ENCODE data around the gene SRGAP2B.
"Not testable (repeated sequence)": the region's sequence is repeated elsewhere in the genome, so short reads cannot be mapped to it uniquely, and the experiment has no call there.

SRGAP2B gene

DNA sequence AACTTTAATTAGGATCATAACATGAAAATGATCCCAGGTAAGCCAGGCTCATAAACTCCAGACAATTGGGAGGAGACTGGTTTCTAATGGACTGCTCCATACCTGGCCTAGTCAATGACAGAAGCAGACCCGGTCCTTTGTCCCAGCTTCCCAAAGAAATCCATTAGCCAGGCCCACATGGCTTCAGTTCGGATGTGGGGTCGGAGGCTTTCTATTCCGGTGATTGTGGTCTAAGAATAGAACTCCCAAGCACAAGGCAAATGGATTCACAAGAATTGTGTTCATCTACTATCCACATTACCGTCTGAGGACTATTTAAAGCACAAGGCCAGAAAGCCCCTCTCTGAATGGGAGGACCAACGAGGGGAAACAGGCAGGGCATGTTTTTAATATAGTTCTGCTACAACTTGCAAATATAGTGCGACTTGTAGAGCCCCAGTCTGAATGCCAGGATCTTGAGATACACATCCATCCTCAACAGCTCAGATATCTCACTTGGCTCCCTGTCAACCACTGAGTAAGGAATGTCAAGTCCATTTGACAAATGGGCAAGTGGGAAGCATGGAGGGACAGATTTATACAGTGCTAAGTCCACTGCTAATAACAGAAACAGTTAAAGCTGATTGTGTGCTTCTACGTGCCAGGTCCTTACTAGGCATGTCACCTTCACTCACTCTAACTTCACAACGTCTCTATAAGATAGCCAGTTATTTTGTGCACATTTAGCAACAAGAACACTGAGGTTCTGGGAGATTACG, 42.9 kb downstream of the SRGAP2B start:
- POLR2A ChIA-PET; DNase-seq (ENCODE audit: extremely low spot score); CTCF ChIA-PET: not testable (repeated sequence)

DNA sequence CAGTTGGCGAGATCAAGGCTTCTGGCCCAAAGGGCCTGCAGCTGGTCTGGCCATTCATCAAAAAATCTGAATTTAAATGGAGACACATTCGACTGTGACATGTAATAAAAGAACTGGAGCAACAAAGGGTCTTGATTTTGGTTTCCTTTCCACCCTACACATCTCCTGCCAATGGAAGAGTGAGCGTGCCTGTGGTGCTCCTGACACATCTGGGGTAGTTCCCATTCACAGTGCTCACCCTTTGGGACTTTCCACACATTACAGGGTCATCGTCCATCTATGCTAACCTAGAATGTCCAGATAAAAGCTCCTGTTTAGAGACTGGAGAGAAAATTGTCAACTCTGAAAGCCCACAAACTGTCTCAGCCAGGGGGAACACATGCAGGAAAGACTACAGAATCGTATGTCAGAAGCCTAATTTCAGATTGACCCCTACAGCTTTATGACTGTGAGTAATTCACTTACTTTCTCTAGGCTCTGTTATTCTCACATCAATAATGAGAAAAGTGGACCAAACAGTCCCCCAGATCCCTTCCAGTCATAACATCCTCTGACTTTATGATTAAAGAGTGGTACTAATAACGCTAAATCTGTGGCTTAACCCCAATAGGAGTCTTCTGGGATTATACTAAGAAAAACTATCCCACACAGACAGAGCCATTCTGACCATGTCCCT, 46.8 kb downstream of the SRGAP2B start:
- CTCF ChIA-PET; POLR2A ChIA-PET; DNase-seq (ENCODE audit: extremely low spot score): not testable (repeated sequence)

DNA sequence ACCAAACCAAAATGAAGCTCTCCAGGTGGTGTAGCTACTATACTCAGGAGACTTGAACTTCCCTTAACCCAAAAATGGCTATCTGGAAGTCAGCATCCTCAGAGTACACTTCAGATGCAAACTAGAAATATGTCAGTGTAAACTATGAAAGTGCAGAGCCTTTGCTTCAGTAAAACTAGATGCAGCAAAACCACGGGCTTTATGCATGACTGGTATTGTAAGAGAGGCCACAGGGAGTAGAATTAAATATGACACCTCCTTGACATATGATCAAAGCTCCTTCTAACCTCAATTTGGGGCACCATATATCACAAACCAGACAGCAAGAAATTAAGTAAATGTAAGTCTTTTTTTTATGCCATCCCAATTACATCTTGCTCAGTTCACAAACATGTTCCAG, 47.6 kb downstream of the SRGAP2B start:
- DNase-seq (ENCODE audit: extremely low spot score); CTCF ChIA-PET; POLR2A ChIA-PET: not testable (repeated sequence)

DNA sequence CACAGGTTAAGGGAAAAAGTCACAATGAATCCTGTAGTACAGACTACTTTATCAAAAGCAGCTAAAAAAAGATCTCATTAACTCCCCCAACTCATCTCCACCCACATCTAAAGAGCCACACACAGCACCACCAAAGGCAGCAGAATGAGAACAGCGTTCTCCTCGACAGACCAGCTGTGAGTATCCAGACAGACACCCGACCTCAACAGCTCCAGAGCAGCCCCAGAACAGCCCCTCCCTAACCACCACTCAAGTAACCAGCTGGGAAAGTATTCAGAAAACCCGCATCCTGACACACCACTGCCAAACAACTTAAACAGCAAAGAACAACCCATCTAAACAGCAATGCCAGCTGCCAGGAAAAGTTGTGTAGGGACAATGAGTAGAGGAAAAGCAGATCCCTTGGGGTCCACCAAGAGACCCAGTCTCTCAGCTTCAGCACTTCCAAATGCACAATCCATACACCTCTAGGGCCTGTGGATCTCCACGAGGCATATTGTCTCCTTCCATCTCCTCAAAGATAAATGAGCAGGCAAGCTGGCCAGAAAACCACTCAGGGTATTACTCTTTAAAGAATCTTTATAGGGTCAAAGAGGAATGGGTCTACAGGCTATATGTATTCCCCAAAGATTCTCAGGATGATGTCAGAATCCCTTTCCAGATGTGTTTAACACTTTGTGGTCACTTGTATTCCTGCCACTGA, 49.4 kb downstream of the SRGAP2B start:
- DNase-seq (ENCODE audit: extremely low spot score); CTCF ChIA-PET; POLR2A ChIA-PET: not testable (repeated sequence)

DNA sequence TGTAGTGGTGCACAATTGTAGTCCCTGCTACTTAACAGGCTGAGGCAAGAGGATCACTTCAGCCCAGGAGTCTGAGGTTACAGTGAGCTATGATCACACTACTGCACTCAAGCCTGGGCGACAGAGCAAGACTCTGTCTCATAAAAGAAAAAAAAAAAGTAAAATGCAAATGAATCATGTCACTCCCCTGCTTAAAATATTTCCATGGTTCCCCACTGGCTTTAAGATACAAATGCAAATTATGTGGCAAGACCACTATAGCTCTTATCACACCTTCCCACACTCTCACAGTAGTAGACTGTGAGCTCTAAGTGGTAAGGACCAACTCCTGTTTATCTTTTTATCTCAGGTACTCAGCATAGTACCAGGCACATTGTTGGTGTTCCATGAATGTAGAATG, 53.6 kb downstream of the SRGAP2B start:
- CTCF ChIA-PET; DNase-seq (ENCODE audit: extremely low spot score); POLR2A ChIA-PET: not testable (repeated sequence)

DNA sequence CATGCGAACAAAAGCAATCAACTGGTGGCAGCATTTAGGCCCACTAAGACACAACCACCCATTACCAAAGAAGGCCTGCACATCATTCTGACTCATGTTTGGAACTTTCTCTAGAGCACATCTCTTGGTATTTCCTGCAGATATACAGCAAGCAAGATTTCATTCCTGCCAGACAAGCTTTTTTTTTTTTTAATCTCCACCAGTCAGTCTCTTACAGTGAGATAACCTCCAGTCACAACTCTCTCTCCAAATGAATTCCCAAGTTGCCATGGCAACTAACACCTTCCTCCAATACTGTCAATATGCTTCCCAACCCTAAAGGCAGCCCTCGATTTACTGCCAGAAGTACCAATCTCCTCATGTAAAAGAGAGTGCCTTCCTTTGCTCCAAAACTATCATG, 59.1 kb downstream of the SRGAP2B start:
- DNase-seq (ENCODE audit: extremely low spot score); POLR2A ChIA-PET; CTCF ChIA-PET: not testable (repeated sequence)

DNA sequence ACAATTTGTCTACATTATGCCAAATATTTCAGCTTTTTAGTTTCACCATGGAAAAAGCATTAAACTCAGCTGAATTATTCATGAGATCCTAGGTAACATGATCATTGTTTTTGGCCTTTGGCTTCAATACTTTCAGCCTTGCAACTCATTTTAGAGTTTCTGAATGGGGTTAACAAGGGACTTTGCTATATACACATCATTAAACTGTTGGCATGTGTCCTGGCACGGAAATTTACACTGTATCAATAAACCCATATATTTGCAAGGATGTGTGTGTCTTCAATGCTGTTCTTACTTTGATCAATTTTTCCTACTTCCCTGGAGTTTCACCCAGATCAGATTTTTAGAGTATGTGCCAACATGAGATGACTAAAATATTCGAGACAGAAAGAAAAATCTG, 61.6 kb downstream of the SRGAP2B start:
- POLR2A ChIA-PET; DNase-seq (ENCODE audit: extremely low spot score): not testable (repeated sequence)

DNA sequence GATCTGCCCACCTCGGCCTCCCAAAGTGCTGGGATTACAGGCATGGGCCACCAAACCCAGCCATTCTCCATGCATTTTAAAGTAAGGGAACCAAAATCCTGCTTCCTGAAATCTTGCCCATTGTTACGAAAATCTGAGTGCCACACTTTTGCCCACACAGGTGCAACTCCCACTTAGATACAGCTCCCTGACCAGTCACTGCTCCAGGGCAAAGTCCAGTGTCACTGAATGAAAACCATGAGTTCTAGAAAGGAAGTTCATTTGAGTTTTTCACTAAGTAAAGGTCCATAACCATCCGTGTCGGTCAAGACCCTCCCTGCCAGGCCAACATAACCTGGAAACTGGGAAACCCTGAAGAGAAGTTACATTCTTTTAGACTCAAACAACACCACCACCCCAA, 67.9 kb downstream of the SRGAP2B start:
- DNase-seq (ENCODE audit: extremely low spot score); CTCF ChIA-PET; POLR2A ChIA-PET: not testable (repeated sequence)

More for the DNA sequence above, 61.6 kb downstream of the SRGAP2B start:
- CTCF ChIA-PET = not testable (repeated sequence)

DNA sequence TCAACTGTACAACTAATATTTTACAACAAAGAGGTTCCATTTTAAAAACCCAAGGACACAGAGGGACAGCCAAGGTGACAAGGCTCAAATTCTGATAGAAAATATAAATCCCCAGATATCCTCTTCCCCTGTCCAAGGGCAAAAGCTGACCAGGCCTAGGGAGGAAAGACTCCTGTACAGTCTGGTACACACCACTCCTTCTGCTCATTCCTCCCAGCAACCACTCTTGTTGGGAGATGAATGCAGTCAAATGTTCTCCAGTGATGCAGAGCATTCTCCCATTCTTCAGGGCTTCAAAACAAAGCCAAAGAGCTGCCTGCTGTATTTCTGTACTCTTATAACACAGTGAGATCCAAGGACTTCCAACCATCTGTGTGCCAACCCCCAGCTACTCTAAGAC, 69.8 kb downstream of the SRGAP2B start:
- CTCF ChIA-PET; POLR2A ChIA-PET; DNase-seq (ENCODE audit: extremely low spot score): not testable (repeated sequence)

DNA sequence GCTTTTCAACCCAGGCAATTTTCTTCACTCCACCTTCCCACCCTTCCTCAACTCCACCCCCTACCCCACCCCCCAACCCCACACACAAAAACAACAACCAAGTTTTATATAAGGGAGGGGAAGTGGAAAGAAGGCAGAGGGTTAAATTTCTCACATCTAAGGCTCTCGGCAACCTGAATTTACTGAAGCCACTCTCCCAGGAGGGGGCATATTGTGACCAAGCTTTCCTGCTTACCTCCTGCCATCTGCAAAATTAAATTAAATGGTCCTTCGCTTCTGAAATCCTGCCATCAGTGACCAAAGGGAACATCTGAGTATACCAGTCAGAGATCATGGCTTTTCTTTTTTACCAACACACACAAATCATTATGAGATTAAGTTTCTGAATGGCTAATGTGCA, 72.9 kb downstream of the SRGAP2B start:
- POLR2A ChIA-PET, CTCF ChIA-PET: not testable (repeated sequence)

DNA sequence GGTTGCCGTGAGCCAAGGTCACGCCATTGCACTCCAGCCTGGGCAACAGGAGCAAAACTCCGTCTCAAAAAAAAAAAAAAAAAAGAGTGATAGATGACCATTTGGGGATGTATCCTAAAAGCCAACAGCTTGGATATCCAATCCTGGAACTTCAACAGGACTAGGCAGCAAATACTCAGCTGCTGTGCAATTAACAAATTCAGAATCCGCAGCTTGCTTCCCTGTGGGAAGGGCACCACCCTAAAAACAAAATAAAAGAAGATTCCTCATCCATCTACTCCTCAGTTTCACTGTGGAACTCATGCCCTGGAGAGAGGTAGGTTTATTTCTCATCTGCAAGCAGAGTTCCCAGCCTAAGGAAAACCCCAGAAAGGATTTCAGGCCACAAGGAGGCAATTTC, 73.4 kb downstream of the SRGAP2B start:
- DNase-seq (ENCODE audit: extremely low spot score); CTCF ChIA-PET; POLR2A ChIA-PET: not testable (repeated sequence)

More for the DNA sequence above, 72.9 kb downstream of the SRGAP2B start:
- not testable (repeated sequence) for DNase-seq (ENCODE audit: extremely low spot score)

DNA sequence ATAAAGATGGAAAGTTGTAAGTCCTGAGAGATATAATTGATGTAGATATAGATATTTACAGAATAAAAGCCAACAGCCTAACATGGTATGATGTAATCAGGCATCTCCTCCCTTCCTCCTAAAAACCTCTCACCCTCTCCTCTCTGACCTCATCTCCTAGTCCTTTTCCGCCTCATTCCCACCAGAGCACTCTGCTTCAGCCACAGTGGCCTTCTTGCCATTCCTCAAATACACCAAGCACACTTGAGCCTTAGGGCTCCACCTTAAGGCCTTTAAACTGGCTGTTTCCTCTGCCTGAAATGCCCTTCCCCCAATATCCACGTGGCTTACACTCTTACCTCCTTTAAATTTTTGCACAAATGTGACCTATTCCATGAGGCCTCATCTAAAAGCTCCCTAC, 75.4 kb downstream of the SRGAP2B start:
- CTCF ChIA-PET, POLR2A ChIA-PET: not testable (repeated sequence)

DNA sequence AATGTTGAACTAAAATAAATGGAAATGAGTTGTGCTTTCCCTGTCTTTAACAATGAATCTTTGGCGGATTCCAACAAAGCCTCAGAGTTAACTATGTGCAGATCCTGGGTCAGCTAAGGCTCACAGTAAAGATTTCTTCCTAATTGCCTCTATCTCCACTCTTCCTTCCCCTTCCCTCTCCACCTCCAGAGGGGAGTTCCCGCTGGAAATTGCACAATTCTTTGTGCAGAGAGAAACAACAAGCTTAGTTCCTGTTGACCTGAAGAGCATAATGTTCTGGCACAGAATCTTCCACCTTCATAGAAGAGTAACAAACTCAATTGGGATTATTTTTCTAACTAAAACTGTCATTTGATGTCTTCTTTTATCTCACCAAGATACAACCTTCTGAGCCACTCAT, 77.4 kb downstream of the SRGAP2B start:
- POLR2A ChIA-PET; CTCF ChIA-PET; DNase-seq (ENCODE audit: extremely low spot score): not testable (repeated sequence)

More for the DNA sequence above, 75.4 kb downstream of the SRGAP2B start:
- DNase-seq (ENCODE audit: extremely low spot score) = not testable (repeated sequence)

DNA sequence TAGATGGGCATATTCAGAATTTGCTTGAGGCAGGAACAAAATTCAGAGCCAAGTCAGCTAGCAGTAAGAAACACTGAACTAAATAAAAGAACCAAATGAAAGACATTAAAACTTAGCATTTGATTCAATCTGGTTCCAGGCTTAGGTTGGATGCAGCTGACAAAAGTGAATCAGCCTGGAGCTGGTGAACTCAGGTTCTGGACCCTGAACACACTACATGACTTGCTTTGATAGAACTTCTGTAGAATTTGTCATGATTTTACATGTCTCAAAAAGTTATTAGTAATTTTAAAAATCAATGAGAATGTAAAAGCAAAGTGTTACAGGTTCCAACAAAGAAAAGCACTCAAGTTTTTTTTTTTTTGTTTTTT, 78.7 kb downstream of the SRGAP2B start:
- POLR2A ChIA-PET; CTCF ChIA-PET; DNase-seq (ENCODE audit: extremely low spot score): not testable (repeated sequence)

DNA sequence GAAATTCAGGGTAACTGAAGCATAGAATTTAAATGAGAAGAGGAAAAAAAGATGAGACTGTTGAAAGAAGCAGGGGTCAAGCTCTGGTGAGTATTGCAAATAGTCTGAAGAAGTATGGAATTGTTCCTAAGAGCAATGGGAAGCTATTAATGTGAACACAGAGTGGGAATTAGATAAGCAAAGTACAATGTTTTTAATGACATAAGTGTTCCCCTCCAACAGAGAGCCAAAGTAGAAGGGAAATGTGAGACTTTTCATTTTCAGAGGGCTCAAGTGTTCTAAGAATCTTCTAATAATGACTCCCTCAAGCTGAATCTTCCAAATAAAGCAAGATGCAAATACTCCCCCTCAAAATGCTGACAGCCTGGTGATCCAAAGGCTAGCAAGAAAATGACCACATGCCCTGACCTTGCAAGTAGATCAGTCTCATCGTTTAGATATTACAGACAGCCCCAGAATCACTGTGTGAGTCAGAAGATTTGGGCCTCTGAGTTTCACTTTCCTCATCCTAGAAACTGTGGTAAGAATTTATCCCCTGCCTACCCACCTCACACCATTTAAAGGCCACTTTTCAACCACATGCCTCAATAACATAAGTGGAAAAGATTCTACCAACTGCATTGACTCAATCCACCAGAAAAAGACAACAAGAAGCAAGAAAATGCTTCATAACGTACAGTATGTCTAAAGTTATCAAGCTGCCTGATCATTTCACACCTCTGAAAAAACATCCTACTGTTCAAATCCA, 79.2 kb downstream of the SRGAP2B start:
- CTCF ChIA-PET; DNase-seq (ENCODE audit: extremely low spot score); POLR2A ChIA-PET: not testable (repeated sequence)

DNA sequence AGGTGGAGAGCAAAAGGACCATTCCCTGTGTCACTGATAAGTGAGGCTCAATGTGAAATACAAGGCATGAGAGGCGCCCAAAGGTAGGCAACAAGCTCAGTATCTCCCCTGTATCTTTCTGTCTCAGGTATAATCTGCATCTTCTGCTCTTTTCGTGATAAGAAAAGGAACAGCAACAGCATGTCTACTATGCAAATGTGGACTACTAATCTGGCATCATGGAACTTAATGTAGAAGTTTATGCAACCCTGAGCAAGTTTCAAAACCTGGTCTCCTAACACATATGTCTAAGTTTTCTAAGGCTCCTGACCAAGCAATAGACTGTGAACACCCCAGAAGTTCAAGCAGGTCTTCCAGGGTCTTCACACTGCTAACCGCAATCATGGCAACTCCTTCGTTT, 81.8 kb downstream of the SRGAP2B start:
- CTCF ChIA-PET; DNase-seq (ENCODE audit: extremely low spot score); POLR2A ChIA-PET: not testable (repeated sequence)

DNA sequence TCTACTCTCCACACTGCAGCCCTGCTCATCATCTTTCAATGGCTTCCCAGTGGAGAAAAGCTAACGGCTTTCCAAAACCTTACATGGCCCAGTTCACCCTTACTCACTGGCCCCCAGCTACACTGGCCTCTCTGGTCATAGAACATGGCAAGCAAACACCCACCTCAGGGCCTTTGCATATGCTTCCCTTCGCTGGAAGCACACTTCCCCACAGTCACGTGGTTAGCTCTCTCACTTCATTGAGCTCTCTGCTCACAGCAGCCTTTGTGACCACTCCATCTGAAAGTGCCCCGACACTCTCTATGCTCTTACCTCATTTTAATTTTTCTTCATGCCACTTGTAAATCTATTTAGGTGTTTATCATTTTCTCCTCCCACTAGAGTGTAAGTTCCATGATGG, 83.3 kb downstream of the SRGAP2B start:
- POLR2A ChIA-PET; DNase-seq (ENCODE audit: extremely low spot score); CTCF ChIA-PET: not testable (repeated sequence)

DNA sequence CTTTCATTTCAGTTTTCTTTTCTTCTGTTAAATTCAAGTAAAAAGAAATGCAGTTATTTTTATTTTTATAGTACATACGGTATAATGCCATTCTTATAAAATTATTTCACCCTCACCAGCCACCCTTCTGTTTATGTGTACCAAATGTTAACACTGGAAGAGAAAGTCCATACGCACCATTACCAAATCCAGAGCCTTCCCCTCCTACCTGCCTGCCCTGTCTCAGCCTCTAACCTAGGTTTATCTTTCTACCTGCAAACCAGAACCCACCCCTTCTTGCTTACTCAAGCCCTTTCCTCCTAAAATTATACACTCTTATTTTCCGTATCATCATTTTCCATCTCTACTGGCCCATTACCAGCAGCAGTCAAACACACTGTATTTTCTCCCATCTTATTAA, 84.5 kb downstream of the SRGAP2B start:
- CTCF ChIA-PET = not testable (repeated sequence)

DNA sequence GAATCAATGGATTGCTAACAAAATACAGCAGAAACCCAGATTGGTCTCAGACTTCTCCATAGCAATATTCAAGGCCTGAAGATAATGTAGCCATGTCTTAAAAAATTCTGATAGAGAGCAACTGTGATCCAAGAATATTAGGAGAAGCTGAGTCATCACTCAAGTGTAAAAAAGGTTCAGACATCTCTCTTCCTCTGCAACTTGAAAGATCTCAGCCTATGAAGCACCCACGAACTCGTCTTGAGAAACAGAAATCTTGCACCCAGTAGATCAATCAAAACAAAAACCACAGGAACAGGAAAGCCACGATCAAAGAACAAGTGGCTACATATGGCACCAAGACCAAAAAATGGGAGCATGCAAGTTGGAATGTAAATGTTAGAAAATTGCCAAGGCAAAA, 85.2 kb downstream of the SRGAP2B start:
- POLR2A ChIA-PET; DNase-seq (ENCODE audit: extremely low spot score); CTCF ChIA-PET: not testable (repeated sequence)

More for the DNA sequence above, 84.5 kb downstream of the SRGAP2B start:
- POLR2A ChIA-PET; DNase-seq (ENCODE audit: extremely low spot score): not testable (repeated sequence)
